MV-4-11 (cell line): ENCODE results near the gene IFI30.

Source experiments
- DNase-seq: peaks from one replicate; lab custom pipeline; 2025; lab: John Stamatoyannopoulos, UW

The IFI30 gene

DNA sequence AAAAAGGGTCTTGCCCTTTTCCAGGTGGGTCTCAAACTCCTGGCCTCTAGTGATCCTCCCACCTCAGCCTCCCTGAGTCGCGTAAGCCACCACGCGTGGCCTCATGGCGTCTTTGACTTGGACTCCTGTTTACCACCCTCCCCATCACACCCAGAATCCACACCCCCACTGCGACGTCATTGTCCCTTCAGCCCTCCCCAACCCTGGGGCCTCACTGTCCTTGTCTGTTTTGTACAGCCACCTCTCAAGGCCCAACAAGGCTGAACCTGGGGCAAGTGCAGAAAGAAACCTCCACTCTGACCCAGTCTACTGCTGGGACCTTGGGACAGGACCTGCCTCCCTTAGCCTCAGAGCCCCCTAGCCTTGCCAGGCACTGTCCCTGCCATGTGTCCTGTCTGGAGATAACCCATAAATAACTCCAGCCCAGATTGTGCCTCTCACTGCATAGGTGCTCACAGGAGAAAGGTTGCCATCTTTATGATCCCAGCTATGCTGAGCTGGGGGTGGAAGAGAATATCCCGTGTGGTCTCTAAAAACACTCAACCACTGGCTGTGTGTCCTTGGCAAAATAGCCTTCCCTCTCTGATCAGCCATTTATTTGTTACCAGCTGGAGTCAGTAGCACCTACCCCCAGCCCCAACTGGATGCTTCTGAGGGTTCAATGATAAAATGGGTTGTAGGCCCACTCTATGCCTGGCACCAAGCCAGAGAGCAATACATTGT is 1.8 kb upstream of the IFI30 start:
- no peak for DNase-seq

DNA sequence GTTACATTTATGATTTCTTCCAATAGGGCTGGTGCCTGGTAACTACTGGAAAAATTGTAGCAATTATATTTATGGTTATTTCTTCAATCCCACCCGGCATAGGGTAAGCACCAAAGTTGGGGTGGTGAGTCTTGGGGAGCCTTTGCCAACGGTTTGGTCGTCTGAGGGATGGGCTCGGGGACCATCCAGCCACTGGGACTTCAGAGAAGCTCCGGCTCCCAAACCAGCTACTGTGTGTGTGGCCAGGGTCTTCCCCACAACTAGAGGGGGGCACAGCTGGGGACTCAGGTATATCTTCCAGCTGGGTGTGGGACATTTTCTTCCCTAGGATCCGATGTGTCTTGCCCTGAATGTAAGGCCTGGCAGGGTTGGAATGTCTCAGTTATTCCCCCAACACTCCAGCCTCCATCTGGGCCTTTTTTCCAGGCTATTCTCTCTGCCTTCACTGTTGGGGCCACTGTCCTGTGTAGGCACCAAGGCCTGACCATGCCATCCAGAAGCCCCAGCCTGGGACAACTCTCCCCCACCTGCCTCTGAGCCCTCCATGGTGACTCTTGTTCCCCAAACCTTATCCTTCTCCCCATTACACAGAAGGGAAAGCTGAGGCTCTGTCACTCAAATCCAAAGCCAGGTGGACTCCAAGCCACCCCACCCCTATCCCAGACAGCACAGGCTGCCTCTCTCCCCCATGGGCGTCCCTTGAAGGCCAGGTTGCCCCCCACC is 1.1 kb upstream of the IFI30 start:
- DNase-seq = no peak

DNA sequence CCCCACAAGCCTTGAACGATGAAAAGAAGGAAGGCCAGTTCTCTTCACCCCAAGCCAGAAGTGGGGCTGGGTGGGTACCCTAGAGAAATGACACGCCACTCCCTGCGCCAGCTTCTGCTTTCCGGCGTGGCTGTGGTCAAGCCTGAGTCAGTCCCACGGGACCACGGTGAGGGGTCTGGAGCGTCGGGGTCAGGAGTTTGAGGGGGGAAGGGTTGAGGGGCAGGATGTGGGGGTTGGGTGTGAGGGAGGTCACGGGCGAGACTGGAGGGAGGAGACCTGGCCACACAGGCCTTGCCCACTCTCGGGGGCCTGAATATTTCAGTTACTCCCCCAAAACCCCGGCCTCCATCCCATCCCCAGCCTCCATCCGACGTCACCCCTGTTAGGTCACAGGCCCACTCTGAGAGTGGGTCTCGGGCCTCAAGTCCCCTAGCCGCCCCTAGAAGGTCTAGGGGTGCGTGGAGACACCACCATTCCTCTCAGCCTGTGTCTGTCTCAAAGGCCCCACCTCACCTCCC is 500 bp upstream of the IFI30 start:
- DNase-seq = peak; percentile 76

DNA sequence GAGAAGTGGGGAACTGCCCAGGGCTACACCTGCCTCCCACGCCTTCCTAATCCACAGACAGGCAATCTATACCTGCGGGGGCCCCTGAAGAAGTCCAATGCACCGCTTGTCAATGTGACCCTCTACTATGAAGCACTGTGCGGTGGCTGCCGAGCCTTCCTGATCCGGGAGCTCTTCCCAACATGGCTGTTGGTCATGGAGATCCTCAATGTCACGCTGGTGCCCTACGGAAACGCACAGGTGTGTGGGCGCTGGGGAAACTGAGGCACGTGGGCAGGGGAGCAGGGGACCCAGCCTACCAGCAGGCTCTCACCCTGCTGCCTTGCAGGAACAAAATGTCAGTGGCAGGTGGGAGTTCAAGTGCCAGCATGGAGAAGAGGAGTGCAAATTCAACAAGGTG is 1.4 kb downstream of the IFI30 start:
- no peak for DNase-seq

DNA sequence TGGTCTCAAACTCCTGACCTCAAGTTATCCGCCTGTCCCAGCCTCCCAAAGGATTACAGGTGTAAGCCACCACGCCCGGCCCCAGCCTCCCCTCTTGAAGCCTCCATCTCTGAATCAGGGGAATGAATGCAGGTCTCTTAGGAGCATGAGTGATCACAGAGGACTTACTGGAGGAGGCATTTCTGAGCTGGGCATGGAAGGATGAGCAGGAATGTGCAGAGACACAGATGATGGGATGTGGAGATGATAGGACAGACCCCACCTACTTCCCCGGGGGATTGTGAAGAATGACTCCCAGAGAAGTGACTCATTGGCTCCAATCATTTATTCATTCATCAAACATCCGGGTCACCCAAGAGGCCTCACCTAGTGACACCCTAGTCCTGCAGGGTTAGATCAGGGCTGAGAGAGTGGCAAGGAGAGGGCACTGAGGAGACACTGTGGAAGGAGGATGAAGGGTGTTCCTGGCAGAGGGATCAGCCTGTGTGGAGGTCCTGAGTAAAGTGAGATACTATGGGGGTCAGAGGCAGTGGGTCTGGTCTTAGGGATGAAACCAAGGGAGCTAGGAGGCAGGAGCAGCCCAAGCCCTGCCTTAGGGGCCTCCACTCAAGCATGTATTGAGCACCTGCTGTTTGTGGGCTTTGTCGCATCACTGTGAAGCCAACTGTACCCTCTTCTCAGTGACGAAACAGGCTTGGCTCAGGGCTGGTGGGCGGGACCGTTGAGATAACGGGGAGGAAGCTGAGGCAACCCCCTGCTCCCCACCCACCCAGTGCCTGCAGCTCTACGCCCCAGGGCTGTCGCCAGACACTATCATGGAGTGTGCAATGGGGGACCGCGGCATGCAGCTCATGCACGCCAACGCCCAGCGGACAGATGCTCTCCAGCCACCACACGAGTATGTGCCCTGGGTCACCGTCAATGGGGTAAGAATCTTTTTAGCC is 3.0 kb downstream of the IFI30 start:
- DNase-seq = peak; percentile 36

DNA sequence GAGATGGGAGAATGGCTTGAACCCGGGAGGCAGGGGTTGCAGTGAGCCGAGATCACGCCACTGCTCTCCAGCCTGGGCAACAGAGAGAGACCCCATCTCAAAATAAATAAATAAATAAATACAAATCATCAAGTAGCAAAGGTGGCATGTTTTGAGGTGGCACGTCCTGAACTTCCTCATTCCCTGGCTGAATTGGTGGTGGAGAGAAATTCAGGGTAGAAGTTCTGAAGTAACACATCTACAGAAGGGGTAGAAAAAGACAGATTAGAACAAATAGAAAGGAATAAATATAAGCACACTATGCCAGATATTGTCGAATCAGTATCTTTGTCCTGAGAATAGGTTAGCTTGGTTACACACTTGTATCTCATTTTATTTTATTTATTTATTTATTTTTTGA is 6.3 kb downstream of the IFI30 start:
- DNase-seq = peak; percentile 26

DNA sequence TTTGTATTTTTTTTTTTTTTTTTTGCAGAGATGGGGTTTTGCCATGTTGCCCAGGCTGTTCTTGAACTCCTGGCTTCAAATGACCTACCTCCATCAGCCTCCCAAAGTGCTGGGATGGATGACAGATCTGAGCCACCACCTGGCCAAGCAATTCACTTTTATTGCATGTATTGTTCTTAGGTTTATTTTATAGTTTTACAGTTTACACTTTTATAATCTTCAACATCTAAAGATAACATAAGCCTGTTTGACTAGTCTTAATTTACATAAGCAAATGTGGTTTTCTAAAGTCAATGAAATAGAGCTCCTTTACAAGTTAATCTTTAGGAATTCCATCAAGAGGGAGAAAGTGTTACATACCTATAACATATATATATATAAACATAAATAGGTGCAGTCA is 9.9 kb downstream of the IFI30 start:
- DNase-seq = no peak

DNA sequence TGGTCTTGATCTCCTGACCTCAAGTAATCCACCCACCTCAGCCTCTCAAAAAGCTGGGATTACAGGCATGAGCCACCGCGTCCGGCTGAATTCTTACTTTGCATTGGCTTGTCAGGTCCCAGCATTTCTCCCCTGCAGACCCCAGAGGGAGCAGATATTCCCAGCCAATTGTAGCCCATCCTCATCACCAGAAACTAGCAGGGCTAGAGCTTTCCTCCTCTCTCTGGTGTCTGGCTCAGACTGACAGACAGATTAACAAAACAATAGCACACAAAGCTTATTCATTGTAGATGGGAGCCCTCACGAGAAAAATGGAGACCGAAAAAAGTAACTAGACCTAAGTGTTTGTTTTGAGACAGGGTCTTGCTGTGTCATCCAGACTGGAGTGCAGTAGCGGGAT is 11.9 kb downstream of the IFI30 start:
- no peak for DNase-seq

DNA sequence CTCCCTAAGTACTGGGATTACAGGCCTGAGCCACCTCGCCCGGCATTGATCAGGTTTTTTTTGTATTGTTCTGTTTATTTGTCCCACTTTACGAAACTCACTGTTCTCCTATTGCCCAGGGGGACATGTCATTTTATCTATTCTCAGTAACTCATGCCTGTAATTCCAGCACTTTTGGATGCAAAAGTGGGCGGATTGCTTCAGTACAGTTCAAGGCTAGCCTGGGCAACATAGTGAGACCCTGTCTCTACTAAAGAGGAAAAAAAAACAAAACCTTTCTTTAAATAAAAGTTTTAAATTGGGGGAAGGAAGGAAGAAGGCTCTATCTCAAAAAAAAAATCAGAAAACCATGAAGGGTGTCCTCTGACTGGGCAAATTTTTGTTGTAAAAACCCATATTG is 16.7 kb downstream of the IFI30 start:
- DNase-seq = no peak

DNA sequence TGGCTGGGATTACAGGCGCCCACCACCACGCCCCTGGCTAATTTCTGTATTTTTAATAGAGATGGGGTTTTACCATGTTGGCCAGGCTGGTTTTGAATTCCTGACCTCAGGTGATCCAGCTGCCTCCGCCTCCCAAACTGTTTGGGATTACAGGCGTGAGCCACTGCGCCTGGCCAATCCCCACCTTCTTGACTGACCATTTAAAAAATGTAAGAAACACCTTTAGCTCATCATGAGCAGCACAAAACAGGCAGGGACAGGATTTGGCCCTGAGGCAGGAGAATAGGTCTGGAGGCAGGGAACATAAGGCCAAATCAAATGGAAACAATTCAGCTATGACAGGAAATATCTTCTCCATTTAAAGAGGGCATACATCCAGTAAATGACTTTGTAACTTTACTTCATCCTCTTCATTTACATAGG is 18.0 kb downstream of the IFI30 start:
- no peak for DNase-seq

DNA sequence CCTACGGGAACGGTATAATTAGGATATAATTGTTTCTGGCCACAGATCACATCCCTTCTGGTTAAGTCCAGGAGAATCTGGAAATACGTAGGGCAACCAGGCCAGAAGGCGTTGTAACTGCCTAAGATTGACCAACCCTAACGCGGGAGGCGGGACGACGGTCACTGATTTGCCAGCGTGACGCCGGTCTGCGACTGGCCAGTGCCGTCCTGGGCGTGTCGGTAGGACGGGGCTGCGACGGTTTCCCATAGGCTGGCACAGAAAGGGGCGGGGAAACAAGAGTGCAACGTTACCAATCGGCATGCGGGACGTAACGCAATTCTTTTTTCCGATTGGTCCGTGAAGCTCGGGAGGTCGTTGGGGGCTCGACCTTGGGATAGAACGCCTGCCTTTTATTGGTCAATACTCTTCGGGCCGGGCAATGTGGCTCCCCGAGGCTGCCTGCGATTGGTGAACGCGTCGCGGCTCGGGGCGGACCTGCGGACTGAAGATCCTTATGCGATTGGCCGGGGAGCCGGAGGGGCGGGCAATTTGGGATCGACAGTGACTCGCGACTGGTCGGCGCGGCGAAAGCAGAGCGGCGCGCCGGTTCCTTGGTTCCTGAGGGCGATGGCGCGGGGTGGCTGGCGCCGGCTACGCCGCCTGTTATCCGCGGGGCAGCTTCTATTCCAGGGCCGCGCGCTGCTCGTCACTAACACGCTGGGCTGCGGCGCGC is 19.2 kb downstream of the IFI30 start, which contains the start of gene MPV17L2:
Gene MPV17L2 (plus strand): TSS at position 546 of the 715 bp plus-strand sequence. CDS start 64 bp downstream, at position 610.
- peak; percentile 100 for DNase-seq

DNA sequence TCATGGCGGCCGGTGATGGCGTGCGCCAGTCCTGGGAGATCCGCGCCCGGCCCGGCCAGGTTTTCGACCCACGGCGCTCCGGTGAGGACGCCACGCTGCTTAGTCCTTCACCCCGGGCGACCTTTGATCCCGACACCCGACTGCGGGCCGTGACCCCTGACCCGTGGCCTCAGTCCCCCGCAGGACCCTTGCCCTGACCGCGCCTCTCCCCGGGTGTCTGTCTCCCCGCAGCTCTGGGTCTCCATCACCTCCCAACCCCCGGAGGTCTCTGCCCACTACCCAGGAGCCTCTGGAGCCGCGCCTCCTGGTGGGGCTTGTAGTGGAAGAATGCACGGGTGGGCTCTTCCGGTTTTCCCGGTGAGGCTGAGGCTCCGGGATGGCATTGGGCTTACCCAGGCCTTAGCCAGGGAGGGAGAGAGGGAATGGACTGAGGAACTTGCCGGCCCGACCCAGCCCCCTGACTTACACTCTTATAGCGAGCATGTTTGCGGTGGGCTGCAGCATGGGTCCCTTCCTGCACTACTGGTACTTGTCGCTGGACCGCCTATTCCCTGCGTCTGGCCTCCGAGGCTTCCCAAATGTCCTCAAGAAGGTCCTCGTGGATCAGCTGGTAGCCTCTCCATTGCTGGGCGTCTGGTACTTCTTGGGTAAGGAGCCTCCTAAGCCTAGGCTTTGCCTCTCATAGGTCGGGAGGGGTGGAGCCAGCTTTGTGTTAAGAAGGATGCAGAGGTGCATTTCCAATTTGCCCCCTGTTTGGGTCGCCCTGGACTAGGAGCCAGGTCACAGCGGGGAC is 20.0 kb downstream of the IFI30 start:
- DNase-seq = no peak

DNA sequence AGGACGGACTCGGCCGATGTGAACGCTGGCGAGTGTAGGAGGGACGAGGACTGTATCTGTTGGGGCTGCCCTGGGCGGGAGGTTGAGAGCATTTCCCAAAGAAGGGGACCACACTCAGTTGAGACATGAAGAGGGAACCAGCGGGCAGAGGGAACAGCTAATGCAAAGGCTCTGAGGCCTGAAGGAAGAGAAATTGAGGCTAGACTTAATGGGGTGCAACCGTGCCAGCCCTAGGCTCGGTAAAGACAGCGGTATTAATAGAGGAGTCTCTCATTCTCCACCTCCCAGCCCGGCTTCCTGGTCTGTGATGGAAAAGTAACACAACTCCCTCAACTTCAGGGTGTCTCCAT is 20.5 kb downstream of the IFI30 start:
- no peak for DNase-seq

DNA sequence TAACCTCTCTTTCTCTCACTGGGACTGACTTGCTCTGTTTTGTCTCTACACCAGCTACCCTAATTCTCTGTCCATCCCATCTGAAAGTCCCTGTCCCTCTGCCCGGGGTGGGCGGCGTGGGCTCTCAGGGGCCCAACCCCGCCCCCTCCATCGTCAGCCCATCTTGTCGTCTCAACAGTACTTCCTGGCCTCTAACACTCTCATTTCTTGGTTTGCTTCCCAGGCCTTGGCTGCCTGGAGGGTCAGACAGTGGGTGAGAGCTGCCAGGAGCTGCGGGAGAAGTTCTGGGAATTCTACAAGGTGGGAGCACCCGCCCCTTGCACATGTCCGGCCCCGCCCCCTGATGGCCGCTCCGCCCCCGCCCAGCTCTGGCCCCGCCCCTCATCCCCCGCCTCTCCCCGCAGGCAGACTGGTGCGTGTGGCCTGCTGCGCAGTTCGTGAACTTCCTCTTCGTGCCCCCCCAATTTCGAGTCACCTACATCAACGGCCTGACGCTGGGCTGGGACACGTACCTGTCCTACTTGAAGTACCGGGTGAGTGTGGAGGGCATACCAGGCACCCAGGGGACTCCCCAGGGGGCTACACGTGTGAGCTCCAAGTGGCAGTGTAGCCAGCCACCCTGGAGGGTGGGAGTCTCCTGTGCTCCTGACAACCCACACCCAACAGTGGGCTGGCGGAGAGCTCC is 21.1 kb downstream of the IFI30 start:
- peak; percentile 63 for DNase-seq

DNA sequence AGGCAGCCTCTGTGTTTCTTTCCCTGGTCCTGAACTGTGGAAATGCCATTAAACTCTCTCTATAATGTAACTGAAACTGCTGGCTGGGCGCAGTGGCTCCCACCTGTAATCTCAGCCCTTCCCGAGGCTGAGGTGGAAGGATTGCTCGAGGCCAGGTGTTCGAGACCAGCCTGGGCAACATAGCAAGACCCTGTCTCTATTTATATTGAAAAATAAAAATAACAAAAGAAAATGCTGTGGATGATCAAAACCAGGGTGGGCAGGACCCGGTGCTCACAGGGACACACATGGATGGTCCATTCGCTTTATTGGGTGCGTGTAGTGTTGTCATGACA is 22.9 kb downstream of the IFI30 start:
- DNase-seq = no peak

DNA sequence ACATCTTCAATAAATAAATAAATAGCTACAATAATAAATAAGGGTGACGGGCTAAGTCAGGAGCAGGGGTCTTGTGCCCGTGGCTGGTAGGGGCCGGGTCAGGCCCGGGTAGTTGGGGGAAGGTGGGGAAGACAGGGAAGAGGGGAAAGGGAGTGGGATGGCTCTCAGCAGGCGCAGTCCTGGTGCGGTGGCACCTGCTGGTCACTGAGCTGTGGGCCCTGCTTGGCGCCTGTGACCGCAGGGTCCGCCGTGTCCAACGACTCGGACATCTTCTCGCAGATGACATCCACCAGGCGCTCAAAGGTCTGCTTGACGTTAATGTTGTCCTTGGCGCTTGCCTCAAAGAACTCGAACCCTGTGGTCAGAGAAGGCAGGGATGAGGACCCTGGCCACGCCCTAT is 23.7 kb downstream of the IFI30 start:
- no peak for DNase-seq

DNA sequence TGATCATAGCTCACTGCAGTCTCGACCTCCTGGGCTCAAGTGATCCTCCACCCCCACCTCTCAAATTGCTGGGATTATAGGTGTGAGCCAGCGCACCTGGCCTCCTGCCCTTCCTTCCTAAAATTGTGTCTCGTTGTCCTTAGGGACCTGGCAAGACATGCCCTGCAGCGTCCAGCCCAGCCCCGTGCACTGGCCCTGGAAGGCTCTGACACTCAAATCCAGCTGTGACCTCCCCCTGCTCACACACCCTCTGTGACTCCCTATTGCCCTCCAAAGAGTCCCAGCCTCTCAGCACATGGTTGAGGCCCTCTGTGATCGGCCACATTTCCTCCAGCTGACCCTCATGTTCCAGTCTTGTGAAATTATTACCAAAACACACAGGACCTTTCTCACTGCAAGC is 24.3 kb downstream of the IFI30 start:
- DNase-seq = no peak

DNA sequence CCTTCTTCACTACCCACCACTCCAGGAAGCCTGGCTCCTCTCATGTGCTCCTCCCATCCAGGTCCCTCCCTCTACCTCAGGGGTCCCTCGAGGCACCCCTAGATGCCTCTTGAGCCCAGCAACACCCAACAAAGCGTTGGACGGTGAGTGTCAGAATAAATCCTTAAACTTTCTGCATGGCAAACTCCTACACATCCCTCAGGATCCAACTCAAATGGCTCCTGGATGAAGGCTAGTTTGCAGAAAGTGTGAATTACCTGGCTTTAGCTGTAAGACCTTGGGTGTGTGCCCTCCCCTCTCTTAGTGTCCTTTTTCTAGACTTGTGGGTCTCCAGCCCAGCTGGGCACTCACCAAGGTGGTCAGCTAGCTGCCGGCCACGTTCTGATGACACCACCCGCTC is 24.8 kb downstream of the IFI30 start:
- no peak for DNase-seq

DNA sequence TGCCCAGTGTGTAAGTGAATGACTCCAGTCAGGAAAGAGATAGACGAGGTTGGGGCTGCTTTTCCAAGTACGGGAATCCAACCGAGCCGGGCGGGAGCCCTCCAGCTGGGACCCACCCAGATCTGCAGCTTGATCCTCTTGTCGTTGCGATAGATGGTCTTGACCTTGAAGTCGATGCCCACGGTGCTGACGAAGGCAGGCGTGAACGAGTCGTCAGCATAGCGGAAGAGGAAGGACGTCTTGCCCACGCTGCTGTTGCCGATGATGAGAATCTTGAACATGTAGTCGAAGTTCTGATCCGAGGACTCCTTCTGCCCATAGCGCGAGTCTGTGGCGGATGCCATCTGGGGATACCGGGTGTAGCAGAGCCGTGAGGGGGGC is 28.8 kb downstream of the IFI30 start:
- DNase-seq = no peak

DNA sequence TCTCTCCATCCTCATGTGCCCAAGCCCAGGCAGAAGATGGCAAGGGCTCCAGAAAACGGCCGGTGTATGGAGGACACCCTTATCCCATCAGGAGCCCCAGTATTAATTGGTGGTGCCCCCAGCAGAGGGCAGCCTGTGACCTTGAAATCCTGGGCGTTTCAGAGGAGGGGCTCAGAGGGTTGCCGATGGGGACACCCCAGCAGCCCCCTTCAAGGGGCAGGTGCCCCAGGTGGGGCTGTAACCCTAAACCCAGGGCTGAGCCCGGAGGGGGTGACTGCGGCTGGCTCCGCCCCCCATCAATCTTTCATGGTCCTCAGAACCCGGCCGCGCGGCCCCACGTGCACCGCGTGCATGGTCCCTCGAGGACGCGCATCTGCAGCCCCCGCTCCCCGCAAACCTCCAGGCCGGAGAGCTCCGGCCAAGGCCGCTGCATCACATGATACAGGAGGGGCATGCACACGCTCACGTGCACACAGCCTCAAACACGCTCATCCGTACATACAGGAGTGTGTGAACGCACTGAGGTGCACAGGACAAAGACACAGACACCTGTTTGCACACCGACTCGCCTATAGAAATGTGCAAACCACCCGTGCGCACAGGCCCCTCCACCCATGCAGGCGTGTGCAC is 29.3 kb downstream of the IFI30 start:
- peak; percentile 38 for DNase-seq
